ENCODE results near the gene NGEF.

DNA sequence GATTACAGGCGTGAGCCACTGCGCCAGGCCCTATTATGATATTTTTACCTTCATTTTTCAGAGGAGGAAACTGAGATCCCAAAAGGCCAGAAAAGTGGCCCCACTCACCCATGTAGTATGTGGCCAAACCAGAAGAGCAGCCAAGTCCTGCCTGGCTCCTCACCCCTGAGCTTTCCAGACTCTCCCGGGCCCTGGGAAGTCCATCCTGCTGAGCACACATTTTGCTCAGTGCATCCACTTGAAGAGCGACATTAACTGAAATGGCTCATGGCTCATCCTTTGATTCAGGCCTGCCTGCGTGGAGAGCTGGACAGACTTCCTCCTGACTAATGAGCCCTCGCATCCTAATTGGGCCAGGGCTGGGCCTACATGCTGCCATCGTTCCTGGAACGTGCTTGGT lies 9.5 kb upstream of the NGEF start:
- TF ChIP-seq, protein P1, sequence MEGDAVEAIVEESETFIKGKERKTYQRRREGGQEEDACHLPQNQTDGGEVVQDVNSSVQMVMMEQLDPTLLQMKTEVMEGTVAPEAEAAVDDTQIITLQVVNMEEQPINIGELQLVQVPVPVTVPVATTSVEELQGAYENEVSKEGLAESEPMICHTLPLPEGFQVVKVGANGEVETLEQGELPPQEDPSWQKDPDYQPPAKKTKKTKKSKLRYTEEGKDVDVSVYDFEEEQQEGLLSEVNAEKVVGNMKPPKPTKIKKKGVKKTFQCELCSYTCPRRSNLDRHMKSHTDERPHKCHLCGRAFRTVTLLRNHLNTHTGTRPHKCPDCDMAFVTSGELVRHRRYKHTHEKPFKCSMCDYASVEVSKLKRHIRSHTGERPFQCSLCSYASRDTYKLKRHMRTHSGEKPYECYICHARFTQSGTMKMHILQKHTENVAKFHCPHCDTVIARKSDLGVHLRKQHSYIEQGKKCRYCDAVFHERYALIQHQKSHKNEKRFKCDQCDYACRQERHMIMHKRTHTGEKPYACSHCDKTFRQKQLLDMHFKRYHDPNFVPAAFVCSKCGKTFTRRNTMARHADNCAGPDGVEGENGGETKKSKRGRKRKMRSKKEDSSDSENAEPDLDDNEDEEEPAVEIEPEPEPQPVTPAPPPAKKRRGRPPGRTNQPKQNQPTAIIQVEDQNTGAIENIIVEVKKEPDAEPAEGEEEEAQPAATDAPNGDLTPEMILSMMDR (IDR thresholded peaks at IDR 0.05) = no peak
- TF ChIP-seq ELF4 (CRISPR knock-in tag; IDR thresholded peaks at IDR 0.05; ENCODE audit: low read depth) = no peak
- no peak for TF ChIP-seq ZNF219 (CRISPR knock-in tag; IDR thresholded peaks at IDR 0.05; ENCODE audit: borderline replicate concordance)
- TF ChIP-seq TEAD4 (CRISPR knock-in tag; IDR thresholded peaks at IDR 0.05) = no peak
- TF ChIP-seq, protein P2, sequence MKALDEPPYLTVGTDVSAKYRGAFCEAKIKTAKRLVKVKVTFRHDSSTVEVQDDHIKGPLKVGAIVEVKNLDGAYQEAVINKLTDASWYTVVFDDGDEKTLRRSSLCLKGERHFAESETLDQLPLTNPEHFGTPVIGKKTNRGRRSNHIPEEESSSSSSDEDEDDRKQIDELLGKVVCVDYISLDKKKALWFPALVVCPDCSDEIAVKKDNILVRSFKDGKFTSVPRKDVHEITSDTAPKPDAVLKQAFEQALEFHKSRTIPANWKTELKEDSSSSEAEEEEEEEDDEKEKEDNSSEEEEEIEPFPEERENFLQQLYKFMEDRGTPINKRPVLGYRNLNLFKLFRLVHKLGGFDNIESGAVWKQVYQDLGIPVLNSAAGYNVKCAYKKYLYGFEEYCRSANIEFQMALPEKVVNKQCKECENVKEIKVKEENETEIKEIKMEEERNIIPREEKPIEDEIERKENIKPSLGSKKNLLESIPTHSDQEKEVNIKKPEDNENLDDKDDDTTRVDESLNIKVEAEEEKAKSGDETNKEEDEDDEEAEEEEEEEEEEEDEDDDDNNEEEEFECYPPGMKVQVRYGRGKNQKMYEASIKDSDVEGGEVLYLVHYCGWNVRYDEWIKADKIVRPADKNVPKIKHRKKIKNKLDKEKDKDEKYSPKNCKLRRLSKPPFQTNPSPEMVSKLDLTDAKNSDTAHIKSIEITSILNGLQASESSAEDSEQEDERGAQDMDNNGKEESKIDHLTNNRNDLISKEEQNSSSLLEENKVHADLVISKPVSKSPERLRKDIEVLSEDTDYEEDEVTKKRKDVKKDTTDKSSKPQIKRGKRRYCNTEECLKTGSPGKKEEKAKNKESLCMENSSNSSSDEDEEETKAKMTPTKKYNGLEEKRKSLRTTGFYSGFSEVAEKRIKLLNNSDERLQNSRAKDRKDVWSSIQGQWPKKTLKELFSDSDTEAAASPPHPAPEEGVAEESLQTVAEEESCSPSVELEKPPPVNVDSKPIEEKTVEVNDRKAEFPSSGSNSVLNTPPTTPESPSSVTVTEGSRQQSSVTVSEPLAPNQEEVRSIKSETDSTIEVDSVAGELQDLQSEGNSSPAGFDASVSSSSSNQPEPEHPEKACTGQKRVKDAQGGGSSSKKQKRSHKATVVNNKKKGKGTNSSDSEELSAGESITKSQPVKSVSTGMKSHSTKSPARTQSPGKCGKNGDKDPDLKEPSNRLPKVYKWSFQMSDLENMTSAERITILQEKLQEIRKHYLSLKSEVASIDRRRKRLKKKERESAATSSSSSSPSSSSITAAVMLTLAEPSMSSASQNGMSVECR (CRISPR knock-in tag; IDR thresholded peaks at IDR 0.05; ENCODE audit: borderline replicate concordance) = no peak
- TF ChIP-seq SP1 (CRISPR knock-in tag; conservative IDR thresholded peaks at IDR 0.05) = no peak
- TF ChIP-seq, protein P3, sequence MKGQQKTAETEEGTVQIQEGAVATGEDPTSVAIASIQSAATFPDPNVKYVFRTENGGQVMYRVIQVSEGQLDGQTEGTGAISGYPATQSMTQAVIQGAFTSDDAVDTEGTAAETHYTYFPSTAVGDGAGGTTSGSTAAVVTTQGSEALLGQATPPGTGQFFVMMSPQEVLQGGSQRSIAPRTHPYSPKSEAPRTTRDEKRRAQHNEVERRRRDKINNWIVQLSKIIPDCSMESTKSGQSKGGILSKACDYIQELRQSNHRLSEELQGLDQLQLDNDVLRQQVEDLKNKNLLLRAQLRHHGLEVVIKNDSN (CRISPR knock-in tag; IDR thresholded peaks at IDR 0.05) = no peak
